GM19239 (cell line): ENCODE results near the gene CTDNEP1.

Experiments used
- DNase-seq: peaks from one replicate; pipeline ENCODE4 v3.0.0; 2011; ENCODE audit warnings: low spot score; ENCODE audit not compliant: insufficient read length
- FAIRE-seq: peaks from 2 replicates; lab custom pipeline; 2011; peaks lifted over from hg19 to GRCh38; lab: Jason Lieb, UNC

The CTDNEP1 gene

DNA sequence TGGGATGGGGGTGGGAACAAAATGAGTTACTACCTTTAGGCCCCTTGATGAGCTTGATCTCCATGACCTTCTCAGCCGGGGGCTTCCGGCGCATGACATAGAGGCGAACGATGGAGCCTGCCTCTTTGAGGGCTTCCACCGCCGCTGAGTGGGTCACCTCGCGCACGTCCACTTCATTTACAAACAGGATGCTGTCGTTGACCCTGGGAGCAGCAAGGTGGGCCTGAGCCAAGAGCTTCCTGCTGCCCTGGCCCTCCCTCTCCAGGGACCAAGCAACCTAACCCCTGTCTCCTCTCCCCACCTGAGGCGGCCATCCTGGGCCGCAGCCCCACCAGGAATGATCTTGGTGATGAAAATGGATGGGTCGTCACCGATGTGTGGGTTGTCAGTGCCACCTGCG lies 48.1 kb downstream of the CTDNEP1 start:
- DNase-seq (no peak), FAIRE-seq (no peak)

DNA sequence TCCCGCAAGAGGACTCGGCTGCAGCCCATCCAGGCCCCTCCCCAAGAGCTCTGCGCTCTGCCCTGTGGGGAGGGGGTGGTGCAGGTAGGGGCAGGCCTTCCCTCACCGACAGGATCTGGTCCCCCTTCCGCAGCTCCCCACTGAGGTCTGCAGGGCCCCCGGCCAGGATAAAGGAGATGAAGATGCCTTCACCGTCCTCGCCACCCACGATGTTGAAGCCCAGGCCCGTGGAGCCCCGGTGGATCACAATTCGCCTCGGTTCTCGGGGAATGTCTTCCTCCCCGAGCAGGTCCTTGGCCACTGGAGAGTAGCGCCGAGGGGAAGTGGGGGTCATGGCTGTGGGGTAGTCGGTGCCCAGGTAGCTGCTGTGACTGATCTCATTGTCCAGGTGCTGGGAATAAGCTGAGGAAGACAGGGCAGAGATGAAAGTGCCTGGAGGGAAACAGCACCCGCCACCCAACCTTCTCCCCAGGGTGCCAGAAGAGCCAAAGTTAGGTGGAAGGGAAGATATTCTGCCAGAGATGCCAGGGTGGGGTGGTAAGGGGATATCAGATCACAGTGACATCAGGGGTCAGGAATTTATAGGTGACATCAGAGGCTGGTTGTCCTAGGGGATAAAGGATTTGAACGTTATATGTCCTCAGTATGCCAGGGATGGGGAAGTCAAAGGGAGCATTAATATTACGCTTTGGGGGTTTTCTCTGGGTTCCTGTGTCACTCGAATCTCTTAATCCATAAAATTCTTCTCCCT lies 54.7 kb downstream of the CTDNEP1 start:
- FAIRE-seq (no peak), DNase-seq (no peak)

DNA sequence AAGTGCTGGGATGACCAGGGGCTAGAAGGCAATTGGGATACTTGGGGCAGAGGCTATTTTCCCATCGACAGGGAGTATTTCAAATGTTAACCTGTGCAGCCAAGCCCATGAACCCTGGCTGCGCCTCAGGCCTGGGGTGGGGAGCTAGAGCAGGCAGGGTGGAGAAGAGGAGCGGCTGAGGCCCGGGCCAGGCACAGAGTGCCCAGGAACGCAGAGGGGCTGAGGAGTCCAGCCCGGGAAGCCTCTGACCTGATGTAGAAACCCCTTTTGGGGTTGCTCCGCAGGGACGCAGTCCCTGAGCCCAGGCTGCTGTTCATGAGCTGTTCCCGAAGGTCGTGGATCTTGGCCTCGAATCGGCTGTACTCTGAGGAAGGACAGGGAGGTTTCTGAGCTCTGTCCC lies 55.6 kb downstream of the CTDNEP1 start:
- DNase-seq (no peak), FAIRE-seq (no peak)
